GM21447 (cell line): Measurements from ENCODE around the gene MIA3.
"Not testable (repeated sequence)": the region's sequence is repeated elsewhere in the genome, so short reads cannot be mapped to it uniquely, and the experiment has no call there.

Experiments used
- ATAC-seq: cut with Tn5 transposase; IDR thresholded peaks from one replicate; pipeline ENCODE4 v1.9.1; 2021; ENCODE audit not compliant: unreplicated experiment

MIA3 gene, protein sequence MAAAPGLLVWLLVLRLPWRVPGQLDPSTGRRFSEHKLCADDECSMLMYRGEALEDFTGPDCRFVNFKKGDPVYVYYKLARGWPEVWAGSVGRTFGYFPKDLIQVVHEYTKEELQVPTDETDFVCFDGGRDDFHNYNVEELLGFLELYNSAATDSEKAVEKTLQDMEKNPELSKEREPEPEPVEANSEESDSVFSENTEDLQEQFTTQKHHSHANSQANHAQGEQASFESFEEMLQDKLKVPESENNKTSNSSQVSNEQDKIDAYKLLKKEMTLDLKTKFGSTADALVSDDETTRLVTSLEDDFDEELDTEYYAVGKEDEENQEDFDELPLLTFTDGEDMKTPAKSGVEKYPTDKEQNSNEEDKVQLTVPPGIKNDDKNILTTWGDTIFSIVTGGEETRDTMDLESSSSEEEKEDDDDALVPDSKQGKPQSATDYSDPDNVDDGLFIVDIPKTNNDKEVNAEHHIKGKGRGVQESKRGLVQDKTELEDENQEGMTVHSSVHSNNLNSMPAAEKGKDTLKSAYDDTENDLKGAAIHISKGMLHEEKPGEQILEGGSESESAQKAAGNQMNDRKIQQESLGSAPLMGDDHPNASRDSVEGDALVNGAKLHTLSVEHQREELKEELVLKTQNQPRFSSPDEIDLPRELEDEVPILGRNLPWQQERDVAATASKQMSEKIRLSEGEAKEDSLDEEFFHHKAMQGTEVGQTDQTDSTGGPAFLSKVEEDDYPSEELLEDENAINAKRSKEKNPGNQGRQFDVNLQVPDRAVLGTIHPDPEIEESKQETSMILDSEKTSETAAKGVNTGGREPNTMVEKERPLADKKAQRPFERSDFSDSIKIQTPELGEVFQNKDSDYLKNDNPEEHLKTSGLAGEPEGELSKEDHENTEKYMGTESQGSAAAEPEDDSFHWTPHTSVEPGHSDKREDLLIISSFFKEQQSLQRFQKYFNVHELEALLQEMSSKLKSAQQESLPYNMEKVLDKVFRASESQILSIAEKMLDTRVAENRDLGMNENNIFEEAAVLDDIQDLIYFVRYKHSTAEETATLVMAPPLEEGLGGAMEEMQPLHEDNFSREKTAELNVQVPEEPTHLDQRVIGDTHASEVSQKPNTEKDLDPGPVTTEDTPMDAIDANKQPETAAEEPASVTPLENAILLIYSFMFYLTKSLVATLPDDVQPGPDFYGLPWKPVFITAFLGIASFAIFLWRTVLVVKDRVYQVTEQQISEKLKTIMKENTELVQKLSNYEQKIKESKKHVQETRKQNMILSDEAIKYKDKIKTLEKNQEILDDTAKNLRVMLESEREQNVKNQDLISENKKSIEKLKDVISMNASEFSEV (N-terminal part only)

DNA sequence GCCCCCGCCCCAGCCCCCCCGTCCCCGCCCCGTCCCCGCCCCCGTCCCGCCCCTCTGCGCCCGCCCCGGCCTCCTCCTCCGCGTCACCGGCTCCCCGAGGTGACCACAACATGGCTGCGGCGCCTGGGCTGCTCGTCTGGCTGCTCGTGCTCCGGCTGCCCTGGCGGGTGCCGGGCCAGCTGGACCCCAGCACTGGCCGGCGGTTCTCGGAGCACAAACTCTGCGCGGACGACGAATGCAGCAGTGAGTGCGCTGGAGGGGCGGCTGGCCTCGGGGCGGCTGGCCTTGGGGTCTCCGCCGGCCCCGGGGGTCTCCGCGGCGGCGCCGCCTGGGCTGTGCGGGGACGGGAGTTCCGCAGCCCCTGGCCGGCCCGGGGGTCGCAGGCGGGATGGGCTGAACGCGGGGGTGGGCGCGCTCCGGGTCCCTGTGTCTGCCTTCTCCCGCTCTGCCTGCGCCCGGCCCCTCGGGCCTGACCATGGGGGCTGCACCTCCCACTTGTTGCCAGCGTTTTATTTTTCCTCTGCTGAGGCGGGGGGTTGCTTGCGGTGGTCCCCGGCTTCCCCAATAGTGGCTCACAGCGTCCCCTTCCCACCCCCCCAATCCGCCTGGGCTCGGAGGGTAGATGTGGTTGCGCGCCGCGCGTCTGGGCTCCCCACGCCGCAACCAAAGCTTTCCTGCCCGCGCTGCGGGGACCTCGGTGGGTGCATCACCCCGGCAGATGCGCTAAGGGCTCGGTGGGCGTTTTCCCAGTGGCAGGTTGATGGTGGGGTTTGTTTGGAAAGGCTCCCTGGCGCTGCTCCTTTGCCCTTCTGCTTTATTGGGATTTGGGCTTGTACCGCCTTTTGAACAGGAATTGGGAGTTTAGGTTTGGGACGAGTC, at the start of gene MIA3:
TSS of gene MIA3 (plus strand) at position 97 of the 879 bp plus-strand sequence. CDS start at position 111, 14 bp downstream.
- ATAC-seq = peak; percentile 48

DNA sequence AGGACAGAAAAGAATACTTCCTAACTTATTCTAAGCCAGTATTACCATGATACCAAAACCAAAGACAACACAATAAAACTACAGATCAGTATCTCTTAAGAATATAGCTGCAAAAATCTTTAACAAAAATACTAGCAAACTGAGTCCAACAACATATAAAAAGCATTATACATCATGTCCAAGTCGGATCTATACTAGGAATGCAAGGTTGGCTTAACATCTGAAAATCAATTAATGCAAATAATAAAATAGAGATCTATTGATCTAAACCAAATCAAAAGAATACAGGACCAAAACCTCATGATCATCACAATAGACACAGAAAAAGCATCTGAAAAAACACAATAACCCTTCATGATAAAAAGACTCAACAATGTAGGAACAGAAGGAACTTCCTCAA, 47.1 kb upstream of the MIA3 start:
- no peak for ATAC-seq

DNA sequence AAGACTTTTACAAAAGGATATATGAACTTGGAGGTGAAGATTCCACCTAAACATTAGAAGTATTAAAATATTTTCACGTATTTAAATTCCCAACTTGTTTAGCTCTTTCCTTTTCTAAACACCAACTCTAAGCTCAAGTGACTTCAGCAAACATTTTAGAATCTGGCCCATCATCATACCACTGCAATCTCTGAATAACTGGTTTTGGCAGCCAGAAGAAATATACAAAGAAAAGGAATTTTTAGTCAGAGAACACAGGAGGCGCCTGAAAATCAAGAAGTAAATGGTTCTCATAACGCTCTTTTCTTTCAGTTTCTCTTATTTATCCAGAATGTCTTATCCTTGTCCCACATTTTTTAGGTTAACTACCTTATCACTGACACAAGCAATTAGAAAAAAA, 38.6 kb upstream of the MIA3 start:
- no peak for ATAC-seq

DNA sequence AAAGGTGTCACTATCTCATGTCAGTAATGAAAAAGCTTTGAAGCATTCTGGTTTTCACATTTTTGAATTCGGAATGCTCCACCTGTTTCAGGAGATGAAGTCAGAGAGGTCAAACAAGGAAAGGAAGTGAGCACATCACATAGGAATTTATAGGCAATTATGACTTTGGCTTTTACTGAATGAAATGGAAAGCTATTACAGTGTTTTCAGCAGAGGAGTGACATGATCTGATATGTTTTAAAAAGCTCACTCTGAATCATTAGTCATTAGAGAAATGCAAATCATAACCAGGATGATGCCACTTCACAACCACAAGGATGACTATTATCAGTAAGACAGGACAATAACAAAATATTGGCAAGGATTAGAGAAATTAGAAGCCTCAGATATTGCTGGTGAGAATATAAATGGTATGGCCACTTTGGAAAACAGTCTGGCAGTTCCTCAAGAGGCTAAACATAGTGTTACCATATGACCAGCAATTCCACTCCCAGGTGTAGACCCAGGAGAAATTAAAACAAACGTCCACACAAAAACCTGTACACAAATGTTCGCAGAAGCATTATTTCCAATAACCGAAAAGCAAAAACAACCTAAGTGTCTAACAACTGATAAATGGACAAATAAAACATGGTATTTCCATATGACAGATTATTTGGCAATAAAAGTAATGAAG, 35.7 kb upstream of the MIA3 start:
- peak; percentile 46 for ATAC-seq

DNA sequence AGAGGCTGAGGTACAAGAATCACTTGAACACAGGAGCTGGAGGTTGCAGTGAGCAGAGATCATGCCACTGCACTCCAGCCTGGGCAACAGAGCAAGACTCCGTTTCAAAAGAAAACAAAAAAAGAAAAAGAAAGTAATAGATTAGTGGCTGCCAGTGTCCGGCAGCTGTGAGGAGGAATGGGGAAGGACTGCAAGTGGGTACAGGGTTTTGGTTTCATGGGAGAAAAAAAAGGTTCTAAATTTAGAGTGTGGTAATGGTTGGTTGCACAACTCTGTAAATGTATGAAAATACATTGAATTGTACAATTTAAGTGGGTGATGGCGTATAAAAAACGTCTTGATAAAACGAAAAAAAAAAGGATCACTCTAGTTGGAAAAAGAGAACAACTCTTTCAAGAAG, 34.8 kb upstream of the MIA3 start:
- peak; percentile 94 for ATAC-seq

DNA sequence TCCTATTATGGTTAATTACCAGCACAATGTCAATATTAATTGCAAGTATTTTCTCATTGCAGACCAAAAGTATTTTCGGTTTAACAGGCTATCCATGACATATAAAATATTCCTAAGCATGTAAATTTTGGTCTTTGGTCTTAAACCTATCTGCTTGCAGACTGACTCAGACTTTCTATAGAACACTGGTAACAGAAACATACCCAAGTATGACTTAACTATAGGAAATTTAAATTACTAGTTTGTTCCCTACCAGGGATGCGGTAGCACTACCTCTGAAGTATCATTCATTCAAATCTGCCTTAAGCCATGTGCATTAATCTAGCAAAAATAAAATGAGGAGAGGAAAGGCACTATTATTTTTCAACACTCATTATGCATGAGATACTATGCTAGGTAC, 31.1 kb upstream of the MIA3 start:
- ATAC-seq = no peak

DNA sequence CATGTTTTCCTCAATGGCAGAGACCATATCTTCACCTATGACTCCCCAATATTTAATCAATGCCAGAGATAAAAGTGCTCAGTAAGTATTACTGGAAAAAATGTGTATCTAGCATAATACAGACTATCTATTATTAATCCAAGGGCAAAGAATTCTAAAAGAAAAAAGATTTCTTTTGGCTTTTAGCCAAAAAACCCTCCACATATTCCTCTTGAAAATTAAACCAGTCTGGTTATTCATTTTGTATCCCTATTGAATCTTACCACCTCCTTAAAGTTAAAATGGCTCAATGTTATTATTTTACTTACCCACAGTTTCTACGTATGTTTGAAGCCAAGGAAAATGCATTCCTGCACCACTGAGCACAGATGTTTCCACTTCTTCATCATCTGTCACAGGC, 29.8 kb upstream of the MIA3 start:
- no peak for ATAC-seq

DNA sequence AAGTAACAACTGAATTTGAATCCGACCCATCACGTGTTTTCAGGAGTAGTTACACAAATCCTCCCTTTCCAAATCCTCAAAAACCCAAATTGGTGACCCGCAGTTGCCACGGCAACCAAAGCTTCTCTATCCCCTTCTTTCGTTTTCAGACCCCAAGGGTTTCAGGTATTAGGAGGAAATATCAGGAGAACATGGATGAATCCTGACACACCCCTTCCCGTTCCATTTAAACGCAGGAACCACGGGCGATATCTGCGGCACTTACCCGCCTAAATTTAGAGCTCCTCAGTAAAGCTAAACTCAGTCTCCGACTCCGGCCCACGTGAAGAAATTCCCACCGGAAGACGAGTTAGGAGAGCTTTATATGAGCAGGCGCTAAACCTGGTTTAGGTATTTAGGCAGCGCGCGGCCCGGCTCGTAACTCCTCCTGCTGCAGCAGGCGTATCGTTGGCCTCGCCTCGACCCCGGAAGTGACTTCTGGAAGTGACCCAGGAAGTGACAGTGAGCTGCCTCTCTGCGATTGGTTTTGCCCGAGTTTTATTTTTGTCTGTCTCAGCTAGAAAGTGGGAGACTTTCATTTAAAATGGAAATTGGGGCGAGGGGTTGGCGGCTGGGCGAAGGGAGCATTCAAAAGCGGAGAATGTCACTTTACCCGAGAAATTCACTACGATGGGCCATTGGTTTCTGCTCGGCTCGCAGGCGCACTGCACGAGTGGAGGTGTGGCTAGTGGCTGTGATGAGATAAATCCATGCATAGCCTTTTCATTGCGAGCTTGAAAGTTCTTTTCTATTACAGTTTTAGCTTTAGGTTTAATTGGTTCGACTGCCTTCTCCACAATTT, 28.2 kb upstream of the MIA3 start, which contains the start of gene TAF1A:
TSS of gene TAF1A (minus strand) at position 472 of the 841 bp plus-strand sequence.
- peak; percentile 100 for ATAC-seq

DNA sequence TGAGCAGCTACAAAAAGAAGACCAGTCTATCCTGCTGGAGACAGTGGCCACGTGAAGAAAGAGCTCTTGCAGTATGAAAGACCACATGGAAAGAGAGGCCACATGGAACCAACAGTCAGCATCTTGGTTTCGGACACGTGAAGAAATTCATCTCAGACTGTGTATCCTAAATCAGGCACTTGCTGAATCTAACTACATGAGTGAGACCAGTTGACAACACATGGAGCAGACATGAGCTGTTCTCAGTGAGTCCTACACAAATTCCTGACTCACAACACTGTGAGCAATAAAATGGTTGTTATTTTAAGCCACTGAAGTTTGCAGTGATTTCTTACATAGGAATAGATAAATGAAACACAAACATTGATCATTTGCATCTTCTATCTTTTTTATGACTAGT, 25.7 kb upstream of the MIA3 start:
- ATAC-seq = no peak

DNA sequence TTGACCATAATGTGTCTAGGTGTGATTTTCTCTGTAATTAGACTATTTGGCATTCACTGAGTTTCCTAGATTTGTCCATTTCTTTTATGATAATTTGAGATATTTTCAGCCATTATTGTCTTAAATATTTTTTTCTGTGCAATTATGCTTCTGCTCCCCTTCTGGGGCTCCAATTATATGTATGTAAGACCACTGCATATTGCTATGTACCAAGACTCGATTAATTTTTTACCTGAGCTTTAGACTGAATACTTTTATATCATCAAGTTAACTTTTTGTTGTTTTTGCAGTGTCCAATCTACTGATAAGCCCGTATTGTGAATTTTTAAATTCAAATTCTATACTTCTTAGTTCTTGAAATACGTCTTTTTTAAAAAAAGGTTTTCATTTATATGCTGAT, 23.1 kb upstream of the MIA3 start:
- ATAC-seq = no peak

DNA sequence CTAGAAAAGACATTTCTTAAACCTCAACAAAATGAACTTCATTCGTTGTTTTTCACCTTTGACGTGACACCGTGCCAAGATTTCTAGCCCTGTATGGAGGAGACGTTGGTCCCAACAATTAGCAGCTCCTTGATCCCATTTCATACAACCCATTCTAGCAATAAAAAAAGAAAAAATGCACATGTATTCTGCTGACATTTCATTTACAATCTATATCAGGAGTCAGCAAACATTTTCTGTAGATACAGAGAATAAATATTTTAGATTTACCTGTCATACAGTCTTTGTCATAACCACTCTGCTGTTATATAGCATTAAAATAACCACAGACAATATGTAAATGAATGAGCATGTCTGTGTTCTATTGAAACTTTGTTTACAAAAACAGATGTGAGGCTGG, 21.2 kb upstream of the MIA3 start:
- ATAC-seq = no peak

DNA sequence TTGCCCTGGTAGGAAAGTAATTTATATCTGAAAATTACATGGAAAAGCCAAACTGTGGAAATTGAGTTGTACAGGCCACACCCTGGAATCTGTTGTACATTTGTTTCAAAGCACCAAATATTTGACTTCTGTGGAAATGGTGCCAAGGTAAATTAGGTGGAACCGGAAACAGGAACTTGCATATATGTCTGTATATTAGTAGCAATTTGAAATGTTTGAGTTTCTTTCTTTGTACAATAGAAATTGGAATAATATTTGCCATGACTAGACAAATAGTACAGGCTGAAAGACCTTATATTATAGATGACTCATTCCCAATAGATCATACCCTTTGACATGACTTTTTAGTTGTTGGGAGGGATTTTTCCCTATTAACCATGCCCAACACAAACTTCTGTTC, 17.6 kb upstream of the MIA3 start:
- no peak for ATAC-seq

DNA sequence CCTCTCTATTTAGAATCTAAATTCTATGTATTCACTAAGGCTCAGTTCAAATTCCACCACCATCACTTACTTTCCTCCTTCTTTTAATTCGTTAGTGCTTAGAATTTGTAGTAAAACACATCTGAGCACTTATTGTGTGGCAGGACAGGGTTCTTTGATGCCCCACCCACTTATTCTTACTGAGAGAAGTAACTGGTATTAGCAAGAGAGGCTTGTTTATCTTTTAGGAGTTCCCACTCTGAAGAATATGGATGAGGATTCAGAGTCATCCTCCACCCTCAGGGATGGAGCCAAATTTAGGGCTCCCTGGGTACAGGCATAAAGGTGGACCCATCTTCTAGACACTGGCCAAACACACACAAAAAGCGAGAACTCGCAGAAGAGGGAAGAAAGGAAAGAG, 16.6 kb upstream of the MIA3 start:
- no peak for ATAC-seq

DNA sequence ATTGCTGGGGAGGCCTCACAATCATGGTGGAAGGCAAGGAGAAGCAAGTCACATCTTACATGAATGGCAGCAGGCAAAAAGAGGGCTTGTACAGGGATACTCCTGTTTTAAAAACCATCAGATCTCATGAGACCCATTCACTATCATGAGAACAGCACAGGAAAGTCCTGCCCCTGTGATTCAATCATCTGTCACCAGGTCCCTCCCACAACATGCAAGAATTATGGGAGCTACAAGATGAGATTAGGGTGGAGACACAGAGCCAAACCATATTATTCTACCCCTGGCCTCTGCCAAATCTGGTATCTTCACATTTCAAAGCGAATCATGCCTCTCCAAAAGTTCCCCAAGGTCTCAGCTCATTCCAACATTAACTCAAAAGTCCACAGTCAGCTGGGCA, 11.1 kb upstream of the MIA3 start:
- ATAC-seq = no peak

DNA sequence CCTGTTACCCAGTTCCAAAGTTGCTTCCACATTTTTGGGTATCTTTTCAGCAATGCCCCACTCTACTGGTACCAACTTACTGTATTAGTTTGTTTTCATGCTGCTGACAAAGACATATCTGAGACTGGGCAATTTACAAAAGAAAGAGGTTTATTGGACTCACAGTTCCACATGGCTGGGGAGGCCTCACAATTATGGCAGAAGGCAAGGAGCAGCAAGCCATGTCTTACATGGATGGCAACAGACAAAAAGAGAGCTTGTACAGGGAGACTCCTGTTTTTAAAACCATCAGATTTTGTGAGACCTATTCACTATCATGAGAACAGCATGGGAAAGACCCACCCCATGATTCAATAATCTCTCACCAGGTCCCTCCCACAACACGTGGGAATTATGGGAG, 8.8 kb upstream of the MIA3 start:
- not testable (repeated sequence) for ATAC-seq

DNA sequence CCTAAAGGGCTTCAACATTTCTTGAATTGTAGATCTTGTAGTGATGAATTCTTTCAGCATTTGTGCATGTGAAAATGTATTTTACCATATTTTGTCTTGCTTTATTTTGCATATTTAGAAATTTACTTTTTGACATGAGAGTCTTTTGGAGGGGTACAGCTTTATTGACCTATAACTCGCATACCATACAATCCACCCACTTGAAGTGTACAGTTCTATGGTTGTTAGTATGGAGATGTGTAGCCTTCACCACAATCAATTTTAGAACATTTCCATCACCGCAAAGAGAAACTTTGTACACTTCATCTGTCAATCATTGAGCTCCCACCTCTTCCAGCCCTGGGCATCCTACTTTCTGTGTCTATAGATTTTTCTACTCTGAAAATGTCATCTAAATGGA, 7.2 kb upstream of the MIA3 start:
- no peak for ATAC-seq

DNA sequence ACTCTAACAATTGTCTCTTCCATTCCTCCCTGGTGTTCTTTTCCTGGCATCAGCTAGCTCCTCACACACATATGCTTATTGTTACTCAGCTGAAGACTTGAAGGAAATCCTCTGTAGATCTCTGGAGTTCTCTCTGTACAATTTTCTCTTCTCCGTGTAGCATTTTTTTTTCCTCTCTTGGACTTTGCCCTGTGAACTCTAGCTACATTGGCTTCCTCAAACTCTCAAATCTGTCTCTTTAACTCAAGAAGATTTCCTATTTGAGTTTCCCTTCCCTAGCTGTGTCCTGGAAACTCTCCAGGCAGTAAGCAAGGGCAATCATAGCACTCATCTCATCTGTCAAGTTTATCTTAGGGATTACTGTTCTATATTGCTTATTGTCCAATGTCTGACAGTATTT, 4.3 kb upstream of the MIA3 start:
- no peak for ATAC-seq

DNA sequence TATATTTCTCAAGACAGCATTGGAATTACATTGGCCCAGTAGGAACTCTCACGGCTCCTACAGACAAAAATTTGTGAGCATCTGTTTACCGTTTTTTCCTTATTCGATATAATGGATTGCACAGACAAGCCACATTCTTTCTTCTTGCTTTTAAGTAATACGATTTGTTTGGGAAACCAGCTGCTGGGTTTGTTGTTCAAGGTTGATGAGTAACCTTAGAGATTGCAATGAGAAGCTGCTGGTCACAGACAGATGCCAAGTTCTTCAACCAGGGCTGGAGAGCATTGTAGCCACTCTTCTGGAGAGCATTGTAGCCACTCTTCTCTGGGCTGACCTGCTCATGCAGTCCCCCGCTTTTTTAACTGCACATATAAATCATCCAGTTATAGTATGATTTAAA, 1.4 kb upstream of the MIA3 start:
- ATAC-seq = no peak
